ENCODE data around the gene FGFRL1. TPM values are rescaled to one million over a fixed set of nuclear protein-coding genes. Genes with fewer than 3 reads are reported as not detected.
A peak's percentile ranks its signal among the peaks of the same experiment; 100 is the strongest.

The FGFRL1 gene
- total RNA-seq, 1 donor from 2014 or later: 14.2 TPM

GRCh38 chr4:1012034-1012739, 761 bp downstream of the FGFRL1 start:
- Histone ChIP-seq H3K36me3 (ENCODE audit: control insufficient read depth, insufficient read depth, low read length) (peaks cover 2% of the 10 kb centered on the region), H3K4me3 (ENCODE audit: low read depth, low read length) (peak overlapping the region; percentile 43), H3K27me3 (ENCODE audit: control insufficient read depth, insufficient read depth, low read length) (peaks cover 9% of the 10 kb centered on the region)
- DNase-seq (ENCODE audit: low read depth) (no peak), FAIRE-seq (no peak)
- TF ChIP-seq, protein P1, sequence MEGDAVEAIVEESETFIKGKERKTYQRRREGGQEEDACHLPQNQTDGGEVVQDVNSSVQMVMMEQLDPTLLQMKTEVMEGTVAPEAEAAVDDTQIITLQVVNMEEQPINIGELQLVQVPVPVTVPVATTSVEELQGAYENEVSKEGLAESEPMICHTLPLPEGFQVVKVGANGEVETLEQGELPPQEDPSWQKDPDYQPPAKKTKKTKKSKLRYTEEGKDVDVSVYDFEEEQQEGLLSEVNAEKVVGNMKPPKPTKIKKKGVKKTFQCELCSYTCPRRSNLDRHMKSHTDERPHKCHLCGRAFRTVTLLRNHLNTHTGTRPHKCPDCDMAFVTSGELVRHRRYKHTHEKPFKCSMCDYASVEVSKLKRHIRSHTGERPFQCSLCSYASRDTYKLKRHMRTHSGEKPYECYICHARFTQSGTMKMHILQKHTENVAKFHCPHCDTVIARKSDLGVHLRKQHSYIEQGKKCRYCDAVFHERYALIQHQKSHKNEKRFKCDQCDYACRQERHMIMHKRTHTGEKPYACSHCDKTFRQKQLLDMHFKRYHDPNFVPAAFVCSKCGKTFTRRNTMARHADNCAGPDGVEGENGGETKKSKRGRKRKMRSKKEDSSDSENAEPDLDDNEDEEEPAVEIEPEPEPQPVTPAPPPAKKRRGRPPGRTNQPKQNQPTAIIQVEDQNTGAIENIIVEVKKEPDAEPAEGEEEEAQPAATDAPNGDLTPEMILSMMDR (IDR thresholded peaks at IDR 0.05; ENCODE audit: insufficient read depth, low read length, severe bottlenecking): no peak

DNA sequence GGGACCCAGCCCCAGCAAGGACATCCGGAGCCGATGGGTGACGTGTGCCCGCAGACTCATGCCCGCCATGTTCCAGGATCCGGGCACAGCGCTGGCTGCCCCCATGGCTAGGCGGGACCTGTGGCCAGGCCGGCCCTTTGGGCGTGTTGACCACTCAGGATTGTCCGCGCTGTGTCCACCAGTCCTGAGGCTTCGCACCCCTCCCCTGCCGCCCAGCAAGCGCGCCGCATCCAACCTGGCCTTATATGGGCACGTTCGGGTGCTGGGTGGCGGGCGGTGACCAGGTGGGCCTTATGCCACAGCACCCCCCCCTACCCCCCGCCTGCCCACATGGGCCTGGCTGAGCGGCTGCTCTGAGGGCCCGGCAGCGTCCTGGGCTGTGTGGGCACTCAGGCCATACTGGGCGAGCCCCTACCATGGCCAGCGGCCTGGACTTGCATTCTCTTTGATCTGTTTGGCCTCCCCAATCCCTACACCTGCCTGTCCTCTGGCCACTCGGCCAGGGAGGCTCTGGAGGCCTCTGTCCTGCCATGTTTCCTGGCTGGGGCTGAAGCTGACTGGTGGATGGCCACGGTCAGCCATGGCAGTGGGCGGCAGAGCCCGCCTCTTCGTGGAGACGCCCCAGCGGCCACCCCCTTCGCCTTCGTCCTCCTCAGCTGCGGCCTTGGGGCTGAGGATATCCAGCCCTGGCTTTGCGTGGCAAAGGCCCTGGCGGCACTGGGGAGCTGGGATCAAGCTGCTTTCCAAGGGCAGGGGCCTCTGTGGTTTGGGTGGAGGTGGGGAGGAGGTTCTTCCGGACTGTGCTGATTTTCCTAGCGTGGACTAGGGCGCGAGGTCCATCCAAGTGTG, 2.0 kb downstream of the FGFRL1 start:
- Histone ChIP-seq H3K27me3 (ENCODE audit: control insufficient read depth, insufficient read depth, low read length) (peaks cover 7% of the 10 kb centered on the region), H3K36me3 (ENCODE audit: control insufficient read depth, insufficient read depth, low read length) (peaks cover 2% of the 10 kb centered on the region), H3K4me3 (ENCODE audit: low read depth, low read length) (no peak overlapping the region)
- TF ChIP-seq, protein P1 (IDR thresholded peaks at IDR 0.05; ENCODE audit: insufficient read depth, low read length, severe bottlenecking): no peak
- FAIRE-seq: no peak
- DNase-seq (ENCODE audit: low read depth): no peak

- no peak for DNase-seq (ENCODE audit: low read depth)
- TF ChIP-seq, protein P1 (IDR thresholded peaks at IDR 0.05; ENCODE audit: insufficient read depth, low read length, severe bottlenecking): no peak
- no peak for FAIRE-seq
These were observed 3.1 kb downstream of the FGFRL1 start for GRCh38 chr4:1014291-1015167.

GRCh38 chr4:1015179-1015578, 3.8 kb downstream of the FGFRL1 start:
- TF ChIP-seq, protein P1 (IDR thresholded peaks at IDR 0.05; ENCODE audit: insufficient read depth, low read length, severe bottlenecking): no peak
- FAIRE-seq (no peak), DNase-seq (ENCODE audit: low read depth) (no peak)
- Histone ChIP-seq H3K36me3 (ENCODE audit: control insufficient read depth, insufficient read depth, low read length) (peaks cover 2% of the 10 kb centered on the region), H3K27me3 (ENCODE audit: control insufficient read depth, insufficient read depth, low read length) (no peaks in the 10 kb centered on the region), H3K4me3 (ENCODE audit: low read depth, low read length) (no peak overlapping the region)

More at GRCh38 chr4:1014291-1015167, 3.1 kb downstream of the FGFRL1 start:
- Histone ChIP-seq H3K36me3 (ENCODE audit: control insufficient read depth, insufficient read depth, low read length) (peaks cover 2% of the 10 kb centered on the region), H3K27me3 (ENCODE audit: control insufficient read depth, insufficient read depth, low read length) (no peaks in the 10 kb centered on the region), H3K4me3 (ENCODE audit: low read depth, low read length) (no peak overlapping the region)

GRCh38 chr4:1015746-1016145, 4.3 kb downstream of the FGFRL1 start:
- DNase-seq (ENCODE audit: low read depth): no peak
- peaks cover 2% of the 10 kb centered on the region for H3K36me3 ChIP-seq (ENCODE audit: control insufficient read depth, insufficient read depth, low read length)
- no peak overlapping the region for H3K4me3 ChIP-seq (ENCODE audit: low read depth, low read length)
- FAIRE-seq: no peak
- H3K27me3 ChIP-seq (ENCODE audit: control insufficient read depth, insufficient read depth, low read length): no peaks in the 10 kb centered on the region
- TF ChIP-seq, protein P1 (IDR thresholded peaks at IDR 0.05; ENCODE audit: insufficient read depth, low read length, severe bottlenecking): no peak
